NCI-H1694 (cell line): ENCODE data around the gene PARD3.

Experiments used
- DNase-seq: peaks from one replicate; lab custom pipeline; 2025; lab: John Stamatoyannopoulos, UW

The PARD3 gene

GRCh38 chr10:34689053-34689452 lies 126.0 kb downstream of the PARD3 start:
- no peak for DNase-seq

DNA sequence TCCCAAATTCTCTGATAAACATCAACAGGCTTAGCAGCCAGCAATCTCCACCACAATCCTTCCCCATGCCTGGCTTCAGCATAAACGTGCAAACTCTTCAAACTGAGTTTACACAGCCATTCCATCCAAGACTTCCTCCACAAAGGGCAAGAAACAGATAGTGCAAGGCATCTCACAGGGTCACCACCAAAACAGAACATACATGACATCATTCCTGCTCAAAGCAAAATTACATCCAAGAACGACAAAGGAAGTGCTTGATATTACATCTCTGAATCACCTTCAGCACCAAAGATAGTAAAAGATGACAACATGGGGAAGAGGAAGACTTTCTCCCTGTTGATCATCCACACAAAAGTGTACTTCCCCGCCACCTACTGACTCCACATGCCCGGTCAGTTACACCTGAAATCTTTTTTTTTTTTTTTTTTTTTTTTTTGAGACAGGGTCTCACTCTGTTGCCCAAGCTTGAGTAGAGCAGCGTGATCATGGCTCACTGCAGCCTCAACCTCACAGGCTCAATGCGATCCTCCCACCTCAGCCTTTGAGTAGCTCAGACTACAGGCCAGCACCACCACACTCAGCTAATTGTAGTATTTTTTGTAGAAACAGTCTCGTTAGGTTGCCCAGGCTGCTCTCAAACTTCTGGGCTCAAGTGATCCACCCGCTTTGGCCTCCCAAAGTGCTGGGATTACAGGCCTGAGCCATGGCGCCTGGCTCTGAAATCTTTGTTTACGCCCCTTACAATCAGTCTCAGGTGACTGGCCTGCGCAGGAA lies 127.5 kb downstream of the PARD3 start:
- DNase-seq = no peak

DNA sequence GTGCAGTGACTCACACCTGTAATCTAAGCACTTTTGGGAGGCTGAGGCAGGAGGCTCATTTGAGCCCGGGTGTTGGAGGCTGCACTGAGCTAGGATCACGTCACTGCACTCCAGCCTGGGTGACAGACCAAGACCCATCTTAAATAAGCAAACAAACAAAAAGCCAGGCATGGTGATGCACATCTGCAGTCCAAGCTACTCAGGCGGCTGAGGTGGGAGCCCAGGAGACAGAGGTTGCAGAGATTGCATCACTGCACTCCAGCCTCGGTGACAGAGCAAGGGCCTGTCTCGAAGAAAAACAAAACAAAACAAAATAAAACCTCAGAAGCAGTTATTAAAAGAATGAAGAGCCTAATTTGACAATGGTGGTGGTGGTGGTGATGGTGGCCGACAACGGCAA lies 132.5 kb downstream of the PARD3 start:
- no peak for DNase-seq

- peak; percentile 9 for DNase-seq
Measured at GRCh38 chr10:34681933-34682332, 133.2 kb downstream of the PARD3 start.

GRCh38 chr10:34679177-34679576 lies 135.9 kb downstream of the PARD3 start:
- no peak for DNase-seq

- DNase-seq = no peak
Measured at GRCh38 chr10:34677591-34677990, 137.5 kb downstream of the PARD3 start.

- no peak for DNase-seq
Measured at GRCh38 chr10:34677132-34677531, 138.0 kb downstream of the PARD3 start.

GRCh38 chr10:34674176-34674575 lies 140.9 kb downstream of the PARD3 start:
- no peak for DNase-seq

GRCh38 chr10:34670081-34670480 lies 145.0 kb downstream of the PARD3 start:
- no peak for DNase-seq

DNA sequence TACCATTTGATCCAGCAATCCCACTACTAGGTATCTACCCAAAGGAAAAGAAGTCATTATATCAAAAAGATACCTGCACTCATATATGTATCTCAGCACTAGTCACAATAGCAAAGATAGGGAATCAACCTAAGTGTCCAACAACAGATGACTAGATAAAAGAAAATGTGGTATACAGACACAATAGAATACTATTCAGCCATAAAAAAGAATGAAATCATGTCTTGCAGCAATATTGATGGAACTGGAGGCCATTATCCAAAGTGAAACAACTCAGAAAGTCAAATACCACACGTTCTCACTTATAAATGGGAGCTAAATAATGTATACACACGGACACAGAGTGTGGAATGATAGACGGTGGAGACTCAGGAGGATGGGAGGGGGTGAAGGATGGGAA lies 146.0 kb downstream of the PARD3 start:
- DNase-seq = no peak

DNA sequence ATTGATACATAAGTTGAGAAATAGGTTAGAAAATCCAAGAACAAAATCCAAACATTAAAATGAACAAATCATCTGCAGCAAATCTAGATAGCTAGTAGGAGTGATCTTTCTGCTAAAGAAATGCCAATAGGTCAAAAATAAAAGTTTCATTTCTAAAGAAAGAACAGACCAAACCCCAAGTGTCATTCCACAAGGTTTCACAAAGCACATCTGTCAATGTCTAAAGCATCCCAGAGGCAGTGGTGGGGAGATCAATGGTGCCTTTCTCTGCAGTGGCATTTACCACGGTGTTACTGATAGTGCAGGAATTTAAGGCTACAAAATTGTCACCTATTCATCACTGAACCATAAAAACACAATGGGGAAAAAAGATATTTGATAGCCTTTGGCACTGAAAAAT lies 147.9 kb downstream of the PARD3 start:
- no peak for DNase-seq

GRCh38 chr10:34666008-34666704 lies 148.9 kb downstream of the PARD3 start:
- no peak for DNase-seq

GRCh38 chr10:34664706-34665105 lies 150.4 kb downstream of the PARD3 start:
- no peak for DNase-seq

DNA sequence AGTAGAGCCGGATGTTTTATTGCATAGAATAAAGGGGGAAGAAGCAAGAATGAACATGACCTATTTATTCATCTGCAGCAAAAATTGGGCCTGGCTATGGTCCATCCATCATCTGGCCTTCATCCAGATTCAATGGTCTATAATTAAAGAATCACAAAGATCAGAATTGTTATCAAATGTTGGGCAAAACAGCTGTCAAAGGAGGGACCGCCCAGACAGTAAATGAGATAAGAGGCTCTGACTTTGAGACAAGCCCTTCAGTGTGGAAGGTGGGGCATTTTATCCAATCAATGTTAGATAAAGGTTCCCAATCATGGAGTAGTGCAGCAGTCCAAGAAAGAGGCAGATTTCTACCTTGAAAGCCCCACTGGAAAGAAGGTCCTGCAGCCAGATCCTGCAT lies 153.5 kb downstream of the PARD3 start:
- DNase-seq = no peak

DNA sequence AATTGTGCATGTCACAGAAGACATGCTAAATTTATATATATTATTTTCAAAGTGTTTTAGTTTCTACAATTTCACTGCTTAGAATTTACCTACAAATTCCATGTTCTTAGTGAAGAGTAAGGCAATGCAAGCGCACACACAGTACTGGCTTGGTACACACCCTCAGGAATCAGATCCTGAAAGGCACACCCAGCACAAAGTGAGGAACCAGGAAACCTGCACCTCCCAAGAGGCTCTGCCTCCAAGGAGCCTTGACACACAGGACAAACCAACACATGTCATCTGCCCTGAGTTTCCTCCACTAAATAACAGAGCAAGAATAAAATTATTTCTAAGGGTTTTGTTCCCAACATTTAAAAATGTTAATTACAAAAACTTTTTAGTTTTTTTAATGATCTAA lies 156.2 kb downstream of the PARD3 start:
- no peak for DNase-seq

GRCh38 chr10:34656661-34657060 lies 158.4 kb downstream of the PARD3 start:
- DNase-seq = peak; percentile 29

GRCh38 chr10:34655286-34656170 lies 159.6 kb downstream of the PARD3 start:
- DNase-seq = peak; percentile 79

DNA sequence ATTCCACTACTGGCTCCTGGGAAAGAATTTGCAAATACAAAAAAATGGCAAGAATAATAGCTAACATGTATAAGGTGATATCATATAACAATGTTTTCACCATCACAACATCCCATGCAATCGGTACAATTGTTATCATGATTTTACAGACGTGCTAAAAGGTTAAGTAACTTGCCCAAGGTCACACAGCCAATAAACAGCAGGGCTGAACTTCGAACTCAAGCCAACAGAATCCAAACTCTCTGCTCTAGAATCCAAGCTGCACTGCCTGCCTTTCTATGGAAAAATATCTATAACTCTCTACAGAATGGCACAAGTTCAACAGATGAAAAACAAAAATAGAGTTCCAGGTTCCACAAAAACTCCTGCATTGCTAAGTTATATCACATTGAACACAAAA lies 160.9 kb downstream of the PARD3 start:
- no peak for DNase-seq

DNA sequence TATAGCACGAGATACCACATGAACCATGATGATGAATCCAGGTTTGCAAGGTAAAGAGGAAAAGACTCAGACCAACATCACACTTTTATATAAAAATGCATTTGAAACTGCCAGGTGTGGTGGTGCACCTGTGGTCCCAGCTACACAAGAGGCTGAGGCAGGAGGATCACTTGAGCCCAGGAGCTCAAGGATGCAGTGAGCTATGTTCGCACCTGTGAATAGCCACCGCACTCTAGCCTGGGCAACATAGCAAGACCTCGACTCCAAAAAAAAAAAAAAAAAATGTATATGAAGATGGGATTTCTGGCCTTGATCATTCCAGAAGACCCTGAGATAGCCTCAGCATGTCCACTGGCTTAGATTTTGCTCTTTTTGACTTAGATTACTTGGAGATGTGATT lies 161.6 kb downstream of the PARD3 start:
- DNase-seq = no peak

DNA sequence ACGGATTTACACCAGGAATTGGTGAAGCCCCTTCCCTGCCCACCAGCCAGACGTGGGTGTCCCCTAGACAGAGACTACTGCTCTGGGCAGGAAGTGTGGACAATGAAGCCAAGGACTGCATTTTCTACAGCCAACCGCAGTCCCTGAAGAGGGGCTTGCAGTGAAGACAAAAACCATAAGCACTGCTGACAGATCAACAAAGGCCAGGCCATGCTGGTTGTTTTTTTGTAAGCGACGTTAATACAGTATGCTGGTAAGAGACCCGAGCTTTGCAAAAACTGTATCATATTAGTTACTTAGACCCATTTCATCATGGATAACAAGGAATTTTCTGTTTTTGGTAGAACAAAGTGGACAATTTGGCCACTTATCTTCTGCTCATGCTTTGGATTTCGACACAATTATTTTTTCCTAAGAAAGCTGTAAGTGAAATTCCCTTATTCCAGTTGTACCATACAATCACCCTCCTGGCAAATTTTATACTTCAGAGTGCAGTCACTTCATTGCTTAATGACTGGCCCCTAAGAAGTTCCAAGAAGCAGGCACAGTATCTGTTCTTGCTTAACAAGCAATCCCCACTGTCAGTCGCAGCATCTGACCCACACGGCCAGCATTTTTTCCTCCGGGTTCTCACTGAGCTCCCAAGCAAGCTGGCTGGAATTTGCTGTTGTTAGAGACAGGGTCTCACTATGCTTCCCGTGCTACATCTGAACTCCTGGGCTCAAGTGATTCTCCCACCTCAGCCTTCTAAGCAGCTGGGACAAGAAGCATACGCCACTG lies 163.5 kb downstream of the PARD3 start:
- DNase-seq = no peak

- no peak for DNase-seq
Measured at GRCh38 chr10:34650156-34650555, 164.9 kb downstream of the PARD3 start.

- DNase-seq = no peak
Measured at GRCh38 chr10:34649385-34649784, 165.7 kb downstream of the PARD3 start.
